ENCODE measurements around the gene RPAP3.

RPAP3 gene

DNA sequence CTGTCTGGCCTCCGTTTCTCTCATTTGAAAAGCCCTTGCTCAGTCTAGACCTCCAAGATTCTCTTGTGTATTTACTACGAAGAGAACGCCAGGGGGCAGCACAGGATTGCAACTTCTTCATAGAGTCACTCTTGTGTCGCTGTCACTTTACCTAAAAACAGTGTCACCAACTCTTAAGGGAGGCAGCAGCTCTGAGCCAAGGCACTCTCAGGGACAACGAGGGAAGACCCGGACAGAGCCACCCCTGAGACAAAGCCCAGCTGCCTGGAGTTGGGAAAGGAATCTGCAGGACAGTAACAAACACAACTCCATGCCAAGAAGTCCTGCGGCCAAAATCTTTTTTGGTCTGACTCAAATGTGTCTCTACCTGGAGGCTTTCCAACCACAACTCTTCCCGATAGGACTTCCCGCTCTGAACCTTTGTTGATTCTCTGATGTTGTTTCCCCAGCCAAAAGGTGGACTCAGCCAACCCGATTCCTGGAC, 9.6 kb upstream of the RPAP3 start:
- Histone ChIP-seq H3K27me3 (ENCODE audit: insufficient read depth, low read length, poor library complexity, severe bottlenecking) (no peaks in the 10 kb centered on the region), H3F3A (ENCODE audit: low read depth) (no peaks in the 10 kb centered on the region), H3K4me2 (ENCODE audit: low read depth, low read length, poor library complexity, severe bottlenecking) (no peak overlapping the region), H3K4me1 (ENCODE audit: insufficient read depth, low read length, poor library complexity, severe bottlenecking) (peaks cover 11% of the 10 kb centered on the region), H3K9me3 (ENCODE audit: insufficient read depth, low read depth, low read length) (no peaks in the 10 kb centered on the region), H3K9ac (ENCODE audit: low read depth, low read length, poor library complexity, severe bottlenecking) (no peak overlapping the region), H4K20me1 (ENCODE audit: insufficient read depth, low read length, poor library complexity, severe bottlenecking) (no peaks in the 10 kb centered on the region), H3K79me2 (ENCODE audit: insufficient read depth, low read length) (no peaks in the 10 kb centered on the region), H2AFZ (ENCODE audit: low read length) (no peak overlapping the region), H3K4me3 (ENCODE audit: low read length, poor library complexity, severe bottlenecking) (no peak overlapping the region), H3K36me3 (ENCODE audit: insufficient read depth, low read length) (no peaks in the 10 kb centered on the region), H3K9me2 (replicated peaks; ENCODE audit: low read depth, low read length) (no peaks in the 10 kb centered on the region)
- no peak for TF ChIP-seq EZH2phosphoT487 (IDR thresholded peaks at IDR 0.05; ENCODE audit: borderline replicate concordance)
- TF ChIP-seq, protein P1, sequence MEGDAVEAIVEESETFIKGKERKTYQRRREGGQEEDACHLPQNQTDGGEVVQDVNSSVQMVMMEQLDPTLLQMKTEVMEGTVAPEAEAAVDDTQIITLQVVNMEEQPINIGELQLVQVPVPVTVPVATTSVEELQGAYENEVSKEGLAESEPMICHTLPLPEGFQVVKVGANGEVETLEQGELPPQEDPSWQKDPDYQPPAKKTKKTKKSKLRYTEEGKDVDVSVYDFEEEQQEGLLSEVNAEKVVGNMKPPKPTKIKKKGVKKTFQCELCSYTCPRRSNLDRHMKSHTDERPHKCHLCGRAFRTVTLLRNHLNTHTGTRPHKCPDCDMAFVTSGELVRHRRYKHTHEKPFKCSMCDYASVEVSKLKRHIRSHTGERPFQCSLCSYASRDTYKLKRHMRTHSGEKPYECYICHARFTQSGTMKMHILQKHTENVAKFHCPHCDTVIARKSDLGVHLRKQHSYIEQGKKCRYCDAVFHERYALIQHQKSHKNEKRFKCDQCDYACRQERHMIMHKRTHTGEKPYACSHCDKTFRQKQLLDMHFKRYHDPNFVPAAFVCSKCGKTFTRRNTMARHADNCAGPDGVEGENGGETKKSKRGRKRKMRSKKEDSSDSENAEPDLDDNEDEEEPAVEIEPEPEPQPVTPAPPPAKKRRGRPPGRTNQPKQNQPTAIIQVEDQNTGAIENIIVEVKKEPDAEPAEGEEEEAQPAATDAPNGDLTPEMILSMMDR (conservative IDR thresholded peaks at IDR 0.05; ENCODE audit: low read length): peak; percentile 85

GRCh38 chr12:47714826-47715386, 9.1 kb upstream of the RPAP3 start:
- no peaks in the 10 kb centered on the region for H4K20me1 ChIP-seq (ENCODE audit: insufficient read depth, low read length, poor library complexity, severe bottlenecking)

GRCh38 chr12:47712171-47712570, 6.3 kb upstream of the RPAP3 start:
- peaks cover 29% of the 10 kb centered on the region for H3K4me1 ChIP-seq (ENCODE audit: insufficient read depth, low read length, poor library complexity, severe bottlenecking)

More at GRCh38 chr12:47714826-47715386, 9.1 kb upstream of the RPAP3 start:
- Histone ChIP-seq H3K9me3 (ENCODE audit: insufficient read depth, low read depth, low read length) (no peaks in the 10 kb centered on the region), H3K4me3 (ENCODE audit: low read length, poor library complexity, severe bottlenecking) (no peak overlapping the region), H3F3A (ENCODE audit: low read depth) (no peaks in the 10 kb centered on the region), H3K36me3 (ENCODE audit: insufficient read depth, low read length) (no peaks in the 10 kb centered on the region), H3K4me1 (ENCODE audit: insufficient read depth, low read length, poor library complexity, severe bottlenecking) (peaks cover 11% of the 10 kb centered on the region), H2AFZ (ENCODE audit: low read length) (no peak overlapping the region), H3K9ac (ENCODE audit: low read depth, low read length, poor library complexity, severe bottlenecking) (no peak overlapping the region), H3K4me2 (ENCODE audit: low read depth, low read length, poor library complexity, severe bottlenecking) (no peak overlapping the region), H3K79me2 (ENCODE audit: insufficient read depth, low read length) (no peaks in the 10 kb centered on the region), H3K27me3 (ENCODE audit: insufficient read depth, low read length, poor library complexity, severe bottlenecking) (no peaks in the 10 kb centered on the region), H3K9me2 (replicated peaks; ENCODE audit: low read depth, low read length) (no peaks in the 10 kb centered on the region)
- no peak for TF ChIP-seq EZH2phosphoT487 (IDR thresholded peaks at IDR 0.05; ENCODE audit: borderline replicate concordance)
- TF ChIP-seq, protein P1 (conservative IDR thresholded peaks at IDR 0.05; ENCODE audit: low read length): no peak

More at GRCh38 chr12:47712171-47712570, 6.3 kb upstream of the RPAP3 start:
- Histone ChIP-seq H3K9me3 (ENCODE audit: insufficient read depth, low read depth, low read length) (no peaks in the 10 kb centered on the region), H3K4me3 (ENCODE audit: low read length, poor library complexity, severe bottlenecking) (no peak overlapping the region), H3K4me2 (ENCODE audit: low read depth, low read length, poor library complexity, severe bottlenecking) (no peak overlapping the region), H3K9me2 (replicated peaks; ENCODE audit: low read depth, low read length) (no peaks in the 10 kb centered on the region), H4K20me1 (ENCODE audit: insufficient read depth, low read length, poor library complexity, severe bottlenecking) (no peaks in the 10 kb centered on the region), H3K27me3 (ENCODE audit: insufficient read depth, low read length, poor library complexity, severe bottlenecking) (no peaks in the 10 kb centered on the region), H3K9ac (ENCODE audit: low read depth, low read length, poor library complexity, severe bottlenecking) (no peak overlapping the region), H3K36me3 (ENCODE audit: insufficient read depth, low read length) (no peaks in the 10 kb centered on the region), H3K79me2 (ENCODE audit: insufficient read depth, low read length) (peaks cover 6% of the 10 kb centered on the region; the same call in 1 of the 2 replicates), H3F3A (ENCODE audit: low read depth) (no peaks in the 10 kb centered on the region), H2AFZ (ENCODE audit: low read length) (no peak overlapping the region)
- TF ChIP-seq, protein P1 (conservative IDR thresholded peaks at IDR 0.05; ENCODE audit: low read length): no peak
- TF ChIP-seq EZH2phosphoT487 (IDR thresholded peaks at IDR 0.05; ENCODE audit: borderline replicate concordance): no peak
